Measurements from ENCODE around the gene GPN2. TPM values are rescaled to one million over a fixed set of nuclear protein-coding genes. Genes with fewer than 3 reads are reported as not detected.
A peak's percentile ranks its signal among the peaks of the same experiment; 100 is the strongest.

The GPN2 gene
- total and polyA plus RNA-seq, 2 donors (not counting 1 experiment from before 2014, with no cell fraction given): 15.2 to 43.5 TPM

GRCh38 chr1:26863685-26864077 lies 26.4 kb downstream of the GPN2 start:
- intact Hi-C loops (cut with micrococcal nuclease): loop anchor here (2.0 kb wide), 2 partner anchors 31 to 37 kb away; partner anchors contain the start of gene GPATCH3
- Histone ChIP-seq H2AFZ (ENCODE audit: insufficient read depth, low read depth, low read length, poor library complexity, severe bottlenecking) (peak overlapping the region; percentile 99), H3K4me2 (replicated peaks; ENCODE audit: low read depth, low read length, poor library complexity, severe bottlenecking) (peak overlapping the region; percentile 95), H3K36me3 (replicated peaks in 1 of 2; ENCODE audit: control extremely low read depth in 1 of 2, control insufficient read depth in 1 of 2, extremely low read depth in 1 of 2, insufficient read depth in 2 of 2, low read length in 1 of 2) (no peaks in the 10 kb centered on the region), H3K4me1 (ENCODE audit: control insufficient read depth in 2 of 2, insufficient read depth in 2 of 2, low read length in 2 of 2) (peaks cover 9 to 25% of the 10 kb centered on the region in 2 donors), H3K9ac (ENCODE audit: low read length) (peak overlapping the region; percentile 99), H3K27ac (ENCODE audit: low read length in 2 of 2) (peak overlapping the region; percentile 75 to 90), H3K9me3 (ENCODE audit: control extremely low read depth in 1 of 3, control insufficient read depth in 2 of 3, insufficient read depth in 1 of 3, low read length in 2 of 3) (no peaks in the 10 kb centered on the region), H3K27me3 (replicated peaks in 1 of 4; ENCODE audit: control extremely low read depth in 1 of 4, control insufficient read depth in 3 of 4, insufficient read depth in 4 of 4, low read length in 3 of 4) (no peaks in the 10 kb centered on the region), H3K4me3 (ENCODE audit: control extremely low read depth in 1 of 5, extremely low read depth in 1 of 5, insufficient read depth in 1 of 5, low read depth in 2 of 5, low read length in 4 of 5) (peak overlapping the region in 4 of 5 experiments; percentile 80 to 99 (median 94)), H3K79me2 (ENCODE audit: control insufficient read depth, insufficient read depth, low read length) (no peaks in the 10 kb centered on the region), H4K20me1 (ENCODE audit: control insufficient read depth, insufficient read depth, low read length, poor library complexity, severe bottlenecking) (no peaks in the 10 kb centered on the region)
- H3K9me3 Mint-ChIP-seq (ENCODE audit: insufficient read depth): no peaks in the 10 kb centered on the region
- H3K27me3 Mint-ChIP-seq: no peaks in the 10 kb centered on the region
- peak overlapping the region; percentile 89 for H3K27ac Mint-ChIP-seq
- H3K4me1 Mint-ChIP-seq: peaks cover 20% of the 10 kb centered on the region
- POLR2A ChIA-PET: interaction anchor here (1.3 kb wide), 1 partner anchor 27 kb away, joined by 4 read pairs; the partner anchor contains the start of gene GPN2
- peak overlapping the region; percentile 94 for H3K4me3 Mint-ChIP-seq
- TF ChIP-seq, protein P1, sequence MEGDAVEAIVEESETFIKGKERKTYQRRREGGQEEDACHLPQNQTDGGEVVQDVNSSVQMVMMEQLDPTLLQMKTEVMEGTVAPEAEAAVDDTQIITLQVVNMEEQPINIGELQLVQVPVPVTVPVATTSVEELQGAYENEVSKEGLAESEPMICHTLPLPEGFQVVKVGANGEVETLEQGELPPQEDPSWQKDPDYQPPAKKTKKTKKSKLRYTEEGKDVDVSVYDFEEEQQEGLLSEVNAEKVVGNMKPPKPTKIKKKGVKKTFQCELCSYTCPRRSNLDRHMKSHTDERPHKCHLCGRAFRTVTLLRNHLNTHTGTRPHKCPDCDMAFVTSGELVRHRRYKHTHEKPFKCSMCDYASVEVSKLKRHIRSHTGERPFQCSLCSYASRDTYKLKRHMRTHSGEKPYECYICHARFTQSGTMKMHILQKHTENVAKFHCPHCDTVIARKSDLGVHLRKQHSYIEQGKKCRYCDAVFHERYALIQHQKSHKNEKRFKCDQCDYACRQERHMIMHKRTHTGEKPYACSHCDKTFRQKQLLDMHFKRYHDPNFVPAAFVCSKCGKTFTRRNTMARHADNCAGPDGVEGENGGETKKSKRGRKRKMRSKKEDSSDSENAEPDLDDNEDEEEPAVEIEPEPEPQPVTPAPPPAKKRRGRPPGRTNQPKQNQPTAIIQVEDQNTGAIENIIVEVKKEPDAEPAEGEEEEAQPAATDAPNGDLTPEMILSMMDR (IDR thresholded peaks at IDR 0.05): no peak
- no peak for TF ChIP-seq EZH2 (IDR thresholded peaks at IDR 0.05; ENCODE audit: borderline replicate concordance, insufficient read depth, low read depth, low read length, poor library complexity, severe bottlenecking)
- DNase-seq (no peak), ATAC-seq (ENCODE audit: low read depth) (no peak)
- 91% methylated on average over 10 of the region's 20 CpGs for WGBS (ENCODE audit: insufficient coverage)
- CTCF ChIA-PET: interaction anchor here (0.7 to 2.2 kb wide), 4 partner anchors 11 to 26 kb away, joined by 3 to 10 read pairs (median 6); partner anchors contain the start of gene GPN2

Measured in B cell (primary cell).